H1 (cell line): ENCODE measurements around the gene TMEM106A. TPM values are rescaled to one million over a fixed set of nuclear protein-coding genes. Genes with fewer than 3 reads are reported as not detected.

Source experiments
- ATF3 ChIP-seq: IDR thresholded peaks from 2 replicates; pipeline ENCODE4 v1.6.1; 2011; ENCODE audit warnings: low read depth, mild to moderate bottlenecking, low read length; ENCODE audit not compliant: insufficient read depth
- CBX8 ChIP-seq: fragments of 300-800, 300-1000 bp; sonication (generic); IDR thresholded peaks from 2 replicates; pipeline ENCODE4 v1.7.1; 2016; ENCODE audit warnings: low read depth, low read length, borderline replicate concordance
- CHD7 ChIP-seq: fragments of 300-600 bp; sonication (generic); IDR thresholded peaks from 2 replicates; pipeline ENCODE4 v1.7.1; 2012; ENCODE audit warnings: low read length, moderate library complexity, mild to moderate bottlenecking, inconsistent platforms; ENCODE audit not compliant: insufficient replicate concordance
- CTCF ChIP-seq, 3 experiments: IDR thresholded peaks; 1 replicate in 2 of 3; 2 replicates in 1 of 3; pipeline versions ENCODE4 v1.5.1 to v1.6.1; 2011; ENCODE audit warnings: low read length in 3 of 3, mild to moderate bottlenecking in 3 of 3, inconsistent platforms in 2 of 3, low read depth in 1 of 3, moderate library complexity in 1 of 3; ENCODE audit not compliant: insufficient read depth in 1 of 3; ENCODE audit errors: control extremely low read depth in 1 of 3
- EP300 ChIP-seq, 2 experiments: IDR thresholded peaks; 1 replicate in 1 of 2; 2 replicates in 1 of 2; pipeline ENCODE4 v1.6.1; 2011 to 2012; ENCODE audit warnings: low read depth in 2 of 2, low read length in 2 of 2, mild to moderate bottlenecking in 2 of 2, borderline replicate concordance in 1 of 2, inconsistent platforms in 1 of 2, moderate library complexity in 1 of 2
- FOSL1 ChIP-seq: IDR thresholded peaks from 2 replicates; pipeline ENCODE4 v1.6.1; 2011; ENCODE audit warnings: mild to moderate bottlenecking, low read depth, low read length, moderate library complexity; ENCODE audit not compliant: insufficient read depth
- GABPA ChIP-seq: IDR thresholded peaks from 2 replicates; pipeline ENCODE4 v1.6.1; 2011; ENCODE audit warnings: mild to moderate bottlenecking, low read length, moderate library complexity, borderline replicate concordance; ENCODE audit not compliant: insufficient read depth
- POU5F1 ChIP-seq: IDR thresholded peaks from 2 replicates; pipeline ENCODE4 v1.6.1; 2011; ENCODE audit warnings: low read depth, mild to moderate bottlenecking, low read length, moderate library complexity
- polyA plus RNA-seq, 7 experiments: library from polyadenylated mRNA; depleted of rRNA in 3 of 7; stranded (reverse) in 5 of 7; unstranded in 2 of 7; fragments of >200 nt in 5 of 7; fragments of 200-250 nt in 2 of 7; gene quantifications; 1 replicate in 5 of 7; 2 replicates in 1 of 7; 4 replicates in 1 of 7; pipeline versions ENCODE4 v1.2.1 to v1.2.3, GENCODE V29; 2011 to 2013; ENCODE audit warnings: missing spikeins in 2 of 7, mixed read lengths in 2 of 7
- total RNA-seq: library from RNA; stranded (reverse); fragmentation: NEBNext Ultra II Directional; extraction: Animal tissue kit (Norgen Biotek cat#: 25700); gene quantifications from 2 replicates; pipeline ENCODE4 v1.2.1, GENCODE V29; 2021

TMEM106A gene
- total and polyA plus RNA-seq, 2 of the 8 experiments (the other 6 are each of a cell fraction or from before 2014, with no cell fraction given), result 3.2 to 5.4 TPM

- no peak for TF ChIP-seq CHD7
- no peak for TF ChIP-seq FOSL1
- no peak for TF ChIP-seq CBX8
- no peak for TF ChIP-seq GABPA
- TF ChIP-seq EP300 (IDR thresholded peaks at IDR 0.05; ENCODE audit: borderline replicate concordance in 1 of 2, low read depth in 2 of 2, low read length in 2 of 2), result no peak
- no peak for TF ChIP-seq CTCF (IDR thresholded peaks at IDR 0.05; ENCODE audit: control extremely low read depth in 1 of 3, insufficient read depth in 1 of 3, low read depth in 1 of 3, low read length in 3 of 3)
- TF ChIP-seq ATF3, result no peak
- no peak for TF ChIP-seq POU5F1
Observed at GRCh38 chr17:43216369-43216761, 4.7 kb downstream of the TMEM106A start (continued).
